NCI-H345 treated with DMSO at 0.1 percent for 48 hours (cell line): Measurements from ENCODE around the gene SOCS1.
"Not testable (repeated sequence)": the region's sequence is repeated elsewhere in the genome, so short reads cannot be mapped to it uniquely, and the experiment has no call there.

Experiments used
- DNase-seq: peaks from one replicate; lab custom pipeline; 2025; ENCODE audit not compliant: unreplicated experiment; lab: John Stamatoyannopoulos, UW

SOCS1 gene

GRCh38 chr16:11229432-11229831 lies 26.6 kb downstream of the SOCS1 start:
- DNase-seq = no peak

- no peak for DNase-seq
Measured at GRCh38 chr16:11225677-11226549, 30.1 kb downstream of the SOCS1 start.

- no peak for DNase-seq
Measured at GRCh38 chr16:11224894-11225676, 30.9 kb downstream of the SOCS1 start.

GRCh38 chr16:11224096-11224893 lies 31.7 kb downstream of the SOCS1 start:
- no peak for DNase-seq

GRCh38 chr16:11220507-11220906 lies 35.5 kb downstream of the SOCS1 start:
- not testable (repeated sequence) for DNase-seq

GRCh38 chr16:11219178-11219577 lies 36.8 kb downstream of the SOCS1 start:
- no peak for DNase-seq

- no peak for DNase-seq
Measured at GRCh38 chr16:11218604-11218962, 37.4 kb downstream of the SOCS1 start.

- DNase-seq = no peak
Measured at GRCh38 chr16:11217651-11218603, 38.1 kb downstream of the SOCS1 start.

- DNase-seq = no peak
Measured at GRCh38 chr16:11215935-11216556, 40.0 kb downstream of the SOCS1 start.

GRCh38 chr16:11213799-11214198 lies 42.2 kb downstream of the SOCS1 start:
- no peak for DNase-seq

GRCh38 chr16:11213373-11213772 lies 42.6 kb downstream of the SOCS1 start:
- no peak for DNase-seq

GRCh38 chr16:11212798-11213196 lies 43.2 kb downstream of the SOCS1 start:
- DNase-seq = no peak

- no peak for DNase-seq
Measured at GRCh38 chr16:11211977-11212797, 43.8 kb downstream of the SOCS1 start.

GRCh38 chr16:11211061-11211976 lies 44.7 kb downstream of the SOCS1 start:
- no peak for DNase-seq

GRCh38 chr16:11210260-11210659 lies 45.7 kb downstream of the SOCS1 start:
- no peak for DNase-seq

- no peak for DNase-seq
Measured at GRCh38 chr16:11208916-11209665, 46.9 kb downstream of the SOCS1 start.

GRCh38 chr16:11207646-11208045 lies 48.4 kb downstream of the SOCS1 start:
- DNase-seq = no peak
